GM10266 (cell line): Measurements from ENCODE around the gene PDGFB.

Source experiments
- DNase-seq: peaks from one replicate; pipeline ENCODE4 v3.0.0; 2012; ENCODE audit errors: extremely low spot score
- CTCF ChIP-seq: IDR thresholded peaks from 2 replicates; pipeline ENCODE4 v1.5.1; 2012; ENCODE audit warnings: mild to moderate bottlenecking, low read depth; ENCODE audit not compliant: control insufficient read depth, insufficient read depth; ENCODE audit errors: missing control alignments

PDGFB gene

GRCh38 chr22:39289533-39289932 lies 44.8 kb upstream of the PDGFB start:
- DNase-seq = no peak
- no peak for TF ChIP-seq CTCF

- DNase-seq = no peak
- TF ChIP-seq CTCF = no peak
These were observed 43.5 kb upstream of the PDGFB start for GRCh38 chr22:39288135-39288898.

DNA sequence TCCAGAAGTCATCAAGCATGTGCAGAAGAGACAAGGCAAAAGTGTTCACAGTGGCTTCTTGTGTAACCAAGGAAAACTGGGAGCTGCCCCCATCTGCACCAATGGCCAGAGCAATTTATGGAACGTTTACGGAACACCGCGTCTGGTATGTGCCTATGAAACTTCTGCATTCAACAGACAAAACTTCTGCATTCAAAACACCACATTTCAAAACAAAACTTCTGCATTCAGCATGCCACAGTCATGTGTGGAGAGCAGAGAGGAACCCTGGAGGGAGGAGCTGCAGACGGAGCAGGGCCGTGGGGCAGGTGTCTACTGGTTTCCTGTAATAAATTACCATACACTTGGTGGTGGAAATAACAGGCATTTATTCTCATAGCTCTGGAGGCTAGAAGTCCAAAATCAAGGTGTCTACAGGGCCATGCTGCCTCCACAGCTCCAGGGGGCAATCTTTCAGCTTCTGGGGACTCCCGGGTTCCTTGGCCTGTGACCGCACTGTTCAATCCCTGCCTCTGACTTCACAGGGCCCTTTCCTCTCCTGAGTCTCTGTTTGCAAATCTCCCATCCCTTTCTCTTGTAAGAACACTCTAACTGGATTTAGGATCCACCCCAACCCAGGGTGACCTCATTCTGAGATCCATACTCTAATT lies 42.4 kb upstream of the PDGFB start:
- no peak for TF ChIP-seq CTCF
- DNase-seq = peak; percentile 65

GRCh38 chr22:39284983-39285382 lies 40.2 kb upstream of the PDGFB start:
- TF ChIP-seq CTCF = no peak

GRCh38 chr22:39284142-39284980 lies 39.6 kb upstream of the PDGFB start:
- TF ChIP-seq CTCF = no peak
- no peak for DNase-seq

More at GRCh38 chr22:39284983-39285382, 40.2 kb upstream of the PDGFB start:
- DNase-seq = no peak

GRCh38 chr22:39283322-39284141 lies 38.8 kb upstream of the PDGFB start:
- TF ChIP-seq CTCF = no peak
- DNase-seq = no peak
